ENCODE results near the gene IGSF21. TPM values are rescaled to one million over a fixed set of nuclear protein-coding genes. Genes with fewer than 3 reads are reported as not detected.

The IGSF21 gene
- total RNA-seq, 1 experiment from 2014 or later, result not detected

GRCh38 chr1:18244762-18245161 is 137.2 kb downstream of the IGSF21 start:
- H3K36me3 Mint-ChIP-seq (ENCODE audit: insufficient read depth, unreplicated experiment), result no peaks in the 10 kb centered on the region
- DNase-seq, result no peak
- CTCF ChIA-PET, result no interaction called here
- no peaks in the 10 kb centered on the region for H3K9me3 Mint-ChIP-seq (ENCODE audit: low read depth, unreplicated experiment)
- no peak overlapping the region for H3K4me3 Mint-ChIP-seq (ENCODE audit: low read depth, unreplicated experiment)
- H3K4me1 Mint-ChIP-seq (ENCODE audit: low read depth, unreplicated experiment), result no peaks in the 10 kb centered on the region
- no peak overlapping the region for H3K27ac Mint-ChIP-seq (ENCODE audit: unreplicated experiment)
- BruUV-seq (replicated peaks), result no TSS peak
- intact Hi-C loops (cut with micrococcal nuclease; ENCODE audit: unreplicated experiment), result no loop called here
- H3K27me3 Mint-ChIP-seq (ENCODE audit: unreplicated experiment), result peaks cover 80% of the 10 kb centered on the region
- no peak for TF ChIP-seq CTCF (IDR thresholded peaks at IDR 0.05; ENCODE audit: unreplicated experiment)

GRCh38 chr1:18245647-18246046 is 138.0 kb downstream of the IGSF21 start:
- intact Hi-C loops (cut with micrococcal nuclease; ENCODE audit: unreplicated experiment), result no loop called here
- H3K4me1 Mint-ChIP-seq (ENCODE audit: low read depth, unreplicated experiment), result no peaks in the 10 kb centered on the region
- H3K27me3 Mint-ChIP-seq (ENCODE audit: unreplicated experiment), result peaks cover 80% of the 10 kb centered on the region
- H3K9me3 Mint-ChIP-seq (ENCODE audit: low read depth, unreplicated experiment), result no peaks in the 10 kb centered on the region
- TF ChIP-seq CTCF (IDR thresholded peaks at IDR 0.05; ENCODE audit: unreplicated experiment), result no peak
- no peak overlapping the region for H3K4me3 Mint-ChIP-seq (ENCODE audit: low read depth, unreplicated experiment)
- CTCF ChIA-PET, result interaction anchor here (1.2 kb wide), 1 partner anchor 11 kb away, joined by 3 read pairs; no protein-coding TSS in a partner anchor
- no TSS peak for BruUV-seq (replicated peaks)
- no peak overlapping the region for H3K27ac Mint-ChIP-seq (ENCODE audit: unreplicated experiment)
- no peak for DNase-seq
- H3K36me3 Mint-ChIP-seq (ENCODE audit: insufficient read depth, unreplicated experiment), result no peaks in the 10 kb centered on the region

- CTCF ChIA-PET, result interaction anchor here (0.6 to 1.2 kb wide), 3 partner anchors 12 to 128 kb away, joined by 3 to 8 read pairs (median 3); no protein-coding TSS in a partner anchor
Measured at GRCh38 chr1:18246543-18246942, 138.9 kb downstream of the IGSF21 start.

GRCh38 chr1:18247151-18247550 is 139.6 kb downstream of the IGSF21 start:
- Mint-ChIP-seq H3K9me3 (ENCODE audit: low read depth, unreplicated experiment) (no peaks in the 10 kb centered on the region), H3K27ac (ENCODE audit: unreplicated experiment) (no peak overlapping the region), H3K4me1 (ENCODE audit: low read depth, unreplicated experiment) (no peaks in the 10 kb centered on the region), H3K27me3 (ENCODE audit: unreplicated experiment) (peaks cover 92% of the 10 kb centered on the region), H3K4me3 (ENCODE audit: low read depth, unreplicated experiment) (no peak overlapping the region), H3K36me3 (ENCODE audit: insufficient read depth, unreplicated experiment) (no peaks in the 10 kb centered on the region)
- CTCF ChIA-PET, result interaction anchor here (1.0 kb wide), 1 partner anchor 13 kb away, joined by 8 read pairs; no protein-coding TSS in a partner anchor
- DNase-seq, result no peak
- intact Hi-C loops (cut with micrococcal nuclease; ENCODE audit: unreplicated experiment), result no loop called here
- no TSS peak for BruUV-seq (replicated peaks)
- TF ChIP-seq CTCF (IDR thresholded peaks at IDR 0.05; ENCODE audit: unreplicated experiment), result no peak

More at GRCh38 chr1:18246543-18246942, 138.9 kb downstream of the IGSF21 start:
- Mint-ChIP-seq H3K4me1 (ENCODE audit: low read depth, unreplicated experiment) (no peaks in the 10 kb centered on the region), H3K9me3 (ENCODE audit: low read depth, unreplicated experiment) (no peaks in the 10 kb centered on the region), H3K27ac (ENCODE audit: unreplicated experiment) (no peak overlapping the region), H3K36me3 (ENCODE audit: insufficient read depth, unreplicated experiment) (no peaks in the 10 kb centered on the region), H3K27me3 (ENCODE audit: unreplicated experiment) (peaks cover 86% of the 10 kb centered on the region), H3K4me3 (ENCODE audit: low read depth, unreplicated experiment) (no peak overlapping the region)
- intact Hi-C loops (cut with micrococcal nuclease; ENCODE audit: unreplicated experiment), result no loop called here
- peak; percentile 13 for DNase-seq
- BruUV-seq (replicated peaks), result no TSS peak
- no peak for TF ChIP-seq CTCF (IDR thresholded peaks at IDR 0.05; ENCODE audit: unreplicated experiment)
